Endothelial cell of umbilical vein (primary cell): ENCODE data around the gene DAP. TPM values are rescaled to one million over a fixed set of nuclear protein-coding genes. Genes with fewer than 3 reads are reported as not detected.

Experiments
- BruUV-seq: library from RNA; stranded (reverse); fragments of 400-500 nt; replicated peaks from 2 replicates; lab custom pipeline; 2021; lab: Mats Ljungman, UMichigan
- CTCF ChIA-PET: fragments of 300-600, 350-600 bp; sonication (Branson Sonifier 250); formaldehyde crosslinking; loops from one replicate; lab custom pipeline; 2021; ENCODE audit warnings: antibody characterized with exemption, inconsistent platforms; lab: Charles Lee
- POLR2A ChIA-PET: fragments of 300-600, 350-600 bp; sonication (Branson Sonifier 250); formaldehyde crosslinking; loops from one replicate; lab custom pipeline; 2021; ENCODE audit warnings: antibody characterized with exemption, inconsistent platforms; lab: Charles Lee
- DNase-seq: peaks from one replicate; pipeline ENCODE4 v3.0.0-alpha.2; 2011; ENCODE audit warnings: low read depth, low spot score
- FAIRE-seq: peaks from 2 replicates; lab custom pipeline; 2011; peaks lifted over from hg19 to GRCh38; lab: Jason Lieb, UNC
- H2AFZ ChIP-seq: 2 replicates; pipeline ENCODE4 v1.6.0; 2012; ENCODE audit warnings: low read depth, low read length, control low read depth, inconsistent platforms
- H3K27ac ChIP-seq: 2 replicates; pipeline ENCODE4 v1.5.1; 2011; ENCODE audit warnings: low read depth, mild to moderate bottlenecking, control low read depth, low read length, moderate library complexity; ENCODE audit not compliant: insufficient read depth
- H3K27me3 ChIP-seq, 2 experiments: 2 replicates each; pipeline versions ENCODE4 v1.6.0 to v1.6.1; 2011; ENCODE audit warnings: low read length in 2 of 2, mixed read lengths in 1 of 2; ENCODE audit not compliant: control insufficient read depth in 2 of 2, insufficient read depth in 2 of 2
- H3K36me3 ChIP-seq, 2 experiments: 2 replicates in 1 of 2; 3 replicates in 1 of 2; pipeline ENCODE4 v1.5.1; 2011; ENCODE audit warnings: low read length in 2 of 2, mild to moderate bottlenecking in 1 of 2, moderate library complexity in 1 of 2; ENCODE audit not compliant: control insufficient read depth in 2 of 2, insufficient read depth in 2 of 2; ENCODE audit errors: extremely low read depth in 1 of 2
- H3K4me1 ChIP-seq: 3 replicates; pipeline ENCODE4 v1.5.1; 2011; ENCODE audit warnings: mild to moderate bottlenecking, low read length; ENCODE audit not compliant: control insufficient read depth, insufficient read depth; ENCODE audit errors: extremely low read depth
- H3K4me2 ChIP-seq: 2 replicates; pipeline ENCODE4 v1.6.1; 2011; ENCODE audit warnings: low read length, control low read depth, mixed read lengths; ENCODE audit not compliant: insufficient read depth
- H3K4me3 ChIP-seq, 3 experiments: fragments of 200-600 bp in 1 of 3; sonication (generic), shearing (Covaris generic) in 1 of 3; replicated peaks in 1 of 3; 2 replicates each; pipeline ENCODE4 v1.5.1; 2011 to 2016; ENCODE audit warnings: control low read depth in 3 of 3, low read length in 3 of 3, mild to moderate bottlenecking in 2 of 3, inconsistent platforms in 1 of 3, low read depth in 1 of 3, moderate library complexity in 1 of 3; ENCODE audit not compliant: insufficient read depth in 1 of 3
- H3K79me2 ChIP-seq: 2 replicates; pipeline ENCODE4 v1.6.0; 2012; ENCODE audit warnings: low read length, inconsistent platforms; ENCODE audit not compliant: control insufficient read depth, insufficient read depth
- H3K9ac ChIP-seq: replicated peaks from 2 replicates; pipeline ENCODE3; 2011; ENCODE audit warnings: low read length, control low read depth; ENCODE audit not compliant: insufficient read depth; ENCODE audit errors: extremely low read depth
- H3K9me1 ChIP-seq: replicated peaks from 3 replicates; pipeline ENCODE4 v1.6.0; 2011; ENCODE audit warnings: mild to moderate bottlenecking, low read length; ENCODE audit not compliant: control insufficient read depth, insufficient read depth; ENCODE audit errors: extremely low read depth
- H3K9me3 ChIP-seq: replicated peaks from 2 replicates; pipeline ENCODE4 v1.5.1; 2012; ENCODE audit warnings: low read length, inconsistent platforms; ENCODE audit not compliant: control insufficient read depth, insufficient read depth
- H4K20me1 ChIP-seq: replicated peaks from 2 replicates; pipeline ENCODE3; 2011; ENCODE audit warnings: mild to moderate bottlenecking, low read length; ENCODE audit not compliant: control insufficient read depth, insufficient read depth; ENCODE audit errors: extremely low read depth
- EZH2 ChIP-seq: IDR thresholded peaks from 2 replicates; pipeline ENCODE4 v1.6.1; 2012; ENCODE audit warnings: borderline replicate concordance, low read depth, mild to moderate bottlenecking, moderate library complexity, low read length, inconsistent platforms; ENCODE audit not compliant: severe bottlenecking
- FOS ChIP-seq: IDR thresholded peaks from 2 replicates; pipeline ENCODE4 v1.6.1; 2011; ENCODE audit warnings: mild to moderate bottlenecking, low read length, moderate library complexity, borderline replicate concordance; ENCODE audit not compliant: insufficient read depth
- GATA2 ChIP-seq: IDR thresholded peaks from 2 replicates; pipeline ENCODE4 v1.7.0; 2011; ENCODE audit warnings: low read depth, mild to moderate bottlenecking, moderate library complexity, mixed read lengths, low read length; ENCODE audit not compliant: insufficient read length, insufficient read depth
- JUN ChIP-seq: IDR thresholded peaks from 2 replicates; pipeline ENCODE4 v1.6.1; 2011; ENCODE audit warnings: borderline replicate concordance, low read depth; ENCODE audit not compliant: insufficient read length, insufficient read depth
- MYC ChIP-seq: IDR thresholded peaks from one replicate; pipeline ENCODE4 v1.6.1; 2011; ENCODE audit warnings: mild to moderate bottlenecking, low read depth, low read length
- POLR2A ChIP-seq: IDR thresholded peaks from 2 replicates; pipeline ENCODE4 v1.6.1; 2012; ENCODE audit warnings: low read depth, mild to moderate bottlenecking, control low read depth, low read length
- POLR2AphosphoS5 ChIP-seq: IDR thresholded peaks from 2 replicates; pipeline ENCODE4 v1.6.1; 2012; ENCODE audit warnings: low read depth, mild to moderate bottlenecking, control low read depth, low read length, moderate library complexity; ENCODE audit not compliant: insufficient read depth
- dilution Hi-C: fragments of 300-500 bp; cut with MboI; formaldehyde crosslinking; loops from one replicate; pipeline ENCODE4 v1.15.0; 2019; ENCODE audit warnings: low sequenced_read_pairs; ENCODE audit not compliant: extremely low pct_ligation_motif_present
- intact Hi-C: fragments of 100-400 bp; cut with micrococcal nuclease; formaldehyde crosslinking; loops from one replicate; pipeline ENCODE4 v1.10.0; 2022
- polyA plus RNA-seq, 4 experiments: library from polyadenylated mRNA; depleted of rRNA in 3 of 4; stranded (reverse) in 3 of 4; unstranded in 1 of 4; fragments of >200 nt; gene quantifications; 2 replicates each; pipeline versions ENCODE4 v1.2.1 to v1.2.3, GENCODE V29; 2011 to 2012; ENCODE audit warnings: missing spikeins in 1 of 4
- total RNA-seq: library from RNA; stranded (reverse); gene quantifications from 2 replicates; pipeline ENCODE4 v1.2.3, GENCODE V29; 2021
- TF ChIP-seq, protein P1 (sequence below), 2 donors: IDR thresholded peaks; 1 replicate in 1 of 2; 2 replicates in 1 of 2; pipeline ENCODE4 v1.5.1; 2011; ENCODE audit warnings: low read length in 2 of 2, mild to moderate bottlenecking in 2 of 2, moderate library complexity in 2 of 2, control low read depth in 1 of 2, inconsistent platforms in 1 of 2, low read depth in 1 of 2; ENCODE audit not compliant: insufficient read depth in 1 of 2; ENCODE audit errors: extremely low read depth in 1 of 2
- TF ChIP-seq, protein P2 (sequence below): IDR thresholded peaks from 2 replicates; pipeline ENCODE4 v1.6.1; 2011; ENCODE audit not compliant: insufficient read depth, insufficient read length

Gene DAP
- total and polyA plus RNA-seq, 2 donors (not counting 3 experiments of a cell fraction or from before 2014, with no cell fraction given): 79.8 to 188 TPM

DNA sequence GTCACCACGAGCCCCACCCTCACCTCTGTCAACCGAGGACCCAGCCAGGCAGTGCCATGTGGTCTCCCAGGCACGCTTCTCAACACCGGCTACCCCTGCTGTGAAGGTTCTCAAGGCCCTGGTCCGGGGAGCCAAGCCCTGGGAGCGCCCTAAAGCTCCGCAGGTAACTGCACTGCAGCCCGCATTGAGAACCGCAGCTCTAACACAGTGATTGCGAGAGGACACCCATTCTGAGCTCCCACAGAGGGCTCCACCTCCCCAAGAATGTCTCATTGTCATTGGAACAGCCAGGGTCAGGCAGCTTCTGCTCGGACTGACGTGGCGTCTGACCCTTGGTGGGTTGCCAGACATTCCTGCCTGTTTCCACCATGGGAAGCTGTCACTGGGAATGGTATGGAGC lies 108.9 kb downstream of the DAP start:
- DNase-seq (peak; percentile 29), FAIRE-seq (peak; percentile 66)
- Histone ChIP-seq H3K9me1 (no peaks in the 10 kb centered on the region), H3K79me2 (no peaks in the 10 kb centered on the region), H3K9ac (no peak overlapping the region), H4K20me1 (no peaks in the 10 kb centered on the region), H3K4me1 (no peaks in the 10 kb centered on the region), H3K4me3 (no peak overlapping the region), H3K36me3 (no peaks in the 10 kb centered on the region), H3K9me3 (no peaks in the 10 kb centered on the region), H3K27ac (no peak overlapping the region), H2AFZ (no peak overlapping the region), H3K4me2 (no peak overlapping the region), H3K27me3 (no peaks in the 10 kb centered on the region)
- intact Hi-C loops: no loop called here
- BruUV-seq: no TSS peak
- CTCF ChIA-PET: interaction anchor here (0.6 kb wide), 1 partner anchor 1372 kb away, joined by 3 read pairs; no protein-coding TSS in a partner anchor
- dilution Hi-C loops: no loop called here
- TF ChIP-seq POLR2A: no peak
- no peak for TF ChIP-seq MYC
- TF ChIP-seq, protein P1, sequence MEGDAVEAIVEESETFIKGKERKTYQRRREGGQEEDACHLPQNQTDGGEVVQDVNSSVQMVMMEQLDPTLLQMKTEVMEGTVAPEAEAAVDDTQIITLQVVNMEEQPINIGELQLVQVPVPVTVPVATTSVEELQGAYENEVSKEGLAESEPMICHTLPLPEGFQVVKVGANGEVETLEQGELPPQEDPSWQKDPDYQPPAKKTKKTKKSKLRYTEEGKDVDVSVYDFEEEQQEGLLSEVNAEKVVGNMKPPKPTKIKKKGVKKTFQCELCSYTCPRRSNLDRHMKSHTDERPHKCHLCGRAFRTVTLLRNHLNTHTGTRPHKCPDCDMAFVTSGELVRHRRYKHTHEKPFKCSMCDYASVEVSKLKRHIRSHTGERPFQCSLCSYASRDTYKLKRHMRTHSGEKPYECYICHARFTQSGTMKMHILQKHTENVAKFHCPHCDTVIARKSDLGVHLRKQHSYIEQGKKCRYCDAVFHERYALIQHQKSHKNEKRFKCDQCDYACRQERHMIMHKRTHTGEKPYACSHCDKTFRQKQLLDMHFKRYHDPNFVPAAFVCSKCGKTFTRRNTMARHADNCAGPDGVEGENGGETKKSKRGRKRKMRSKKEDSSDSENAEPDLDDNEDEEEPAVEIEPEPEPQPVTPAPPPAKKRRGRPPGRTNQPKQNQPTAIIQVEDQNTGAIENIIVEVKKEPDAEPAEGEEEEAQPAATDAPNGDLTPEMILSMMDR (IDR thresholded peaks at IDR 0.05; ENCODE audit: extremely low read depth in 1 of 2, insufficient read depth in 1 of 2, low read depth in 1 of 2, low read length in 2 of 2): no peak
- no peak for TF ChIP-seq EZH2
- no peak for TF ChIP-seq GATA2
- no peak for TF ChIP-seq JUN
- no peak for TF ChIP-seq FOS
- TF ChIP-seq POLR2AphosphoS5: no peak
- TF ChIP-seq, protein P2, sequence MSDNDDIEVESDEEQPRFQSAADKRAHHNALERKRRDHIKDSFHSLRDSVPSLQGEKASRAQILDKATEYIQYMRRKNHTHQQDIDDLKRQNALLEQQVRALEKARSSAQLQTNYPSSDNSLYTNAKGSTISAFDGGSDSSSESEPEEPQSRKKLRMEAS: no peak
- POLR2A ChIA-PET: no interaction called here
